G401 (cell line): ENCODE measurements around the gene ZNRF1. TPM values are rescaled to one million over a fixed set of nuclear protein-coding genes. Genes with fewer than 3 reads are reported as not detected.
"Not testable (repeated sequence)": the region's sequence is repeated elsewhere in the genome, so short reads cannot be mapped to it uniquely, and the experiment has no call there.

Source experiments
- DNase-seq: peaks from one replicate; pipeline ENCODE4 v3.0.0-alpha.2; 2015; ENCODE audit warnings: low spot score
- in situ Hi-C: cut with HindIII; loops from 2 replicates; pipeline ENCODE4 v1.10.0; 2016; ENCODE audit warnings: low sequenced_read_pairs, mixed read lengths
- total RNA-seq: library from RNA; depleted of rRNA; stranded (reverse); fragments of >200 nt; shearing (Covaris generic); gene quantifications from 2 replicates; pipeline ENCODE4 v1.2.3, GENCODE V29; 2014; rRNA removed

ZNRF1 gene
- 15.4 and 21.2 TPM in 2 replicates for total RNA-seq

DNA sequence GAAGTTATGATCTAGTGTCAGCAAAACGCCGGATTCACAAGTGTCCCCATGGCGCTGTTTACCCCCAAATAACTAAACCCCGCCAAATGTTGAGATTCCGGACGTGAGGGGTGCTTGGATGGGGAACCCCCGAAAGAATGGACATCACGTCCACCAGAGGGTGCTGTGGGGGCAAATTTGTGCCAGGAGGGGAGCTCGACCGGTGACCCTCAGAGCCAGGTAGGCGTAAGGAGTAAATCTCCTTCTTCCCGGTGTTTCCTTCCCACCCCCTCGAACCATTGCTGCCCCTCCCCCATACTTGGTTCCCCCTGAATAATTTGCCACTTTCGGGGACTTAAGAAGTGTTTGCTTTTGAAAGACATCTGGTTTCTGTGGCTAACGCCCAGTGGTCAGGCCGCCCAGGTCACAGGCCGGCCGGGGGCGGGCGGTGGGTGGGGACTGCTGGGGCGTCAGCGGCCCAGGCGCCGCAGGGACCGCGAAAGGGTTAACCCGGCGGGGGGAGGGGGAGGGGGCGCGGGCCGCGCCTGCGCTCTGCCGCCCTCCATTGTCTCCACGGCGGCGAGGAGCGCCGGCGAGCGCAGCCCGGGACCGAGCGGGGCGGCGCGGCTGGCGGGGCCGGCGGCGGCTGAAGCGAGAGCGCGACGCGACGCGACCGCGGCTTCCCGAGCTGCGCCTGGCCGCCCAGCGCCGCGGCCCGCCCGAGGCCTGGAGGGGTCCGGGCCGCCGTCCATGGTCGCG, at the start of gene ZNRF1:
Gene ZNRF1 (plus strand): TSS at position 544 of the 738 bp plus-strand sequence. CDS start 648 bp downstream, outside the sequence.
- in situ Hi-C loops = no loop called here
- DNase-seq = peak; percentile 70

DNA sequence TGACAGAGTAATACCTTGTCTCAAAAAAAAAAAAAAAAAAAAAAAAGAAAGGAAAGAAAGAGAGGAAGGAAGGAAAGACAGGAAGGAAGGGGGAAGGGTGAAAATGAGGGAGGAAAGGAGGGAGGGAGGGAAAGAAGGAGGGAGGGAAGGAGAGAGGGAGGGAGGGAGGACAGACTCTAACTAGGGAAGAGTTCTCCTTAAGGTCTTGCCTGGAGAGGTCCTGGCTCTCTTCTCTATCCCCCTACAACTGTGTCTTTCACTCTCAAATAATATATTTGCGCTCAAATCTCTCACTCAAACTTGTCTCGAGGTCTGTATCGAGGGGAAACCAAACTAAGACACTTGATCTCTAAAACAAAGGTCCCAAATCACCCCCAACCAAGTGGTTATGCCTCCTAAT, 49.5 kb upstream of the ZNRF1 start:
- DNase-seq = no peak
- in situ Hi-C loops = no loop called here

DNA sequence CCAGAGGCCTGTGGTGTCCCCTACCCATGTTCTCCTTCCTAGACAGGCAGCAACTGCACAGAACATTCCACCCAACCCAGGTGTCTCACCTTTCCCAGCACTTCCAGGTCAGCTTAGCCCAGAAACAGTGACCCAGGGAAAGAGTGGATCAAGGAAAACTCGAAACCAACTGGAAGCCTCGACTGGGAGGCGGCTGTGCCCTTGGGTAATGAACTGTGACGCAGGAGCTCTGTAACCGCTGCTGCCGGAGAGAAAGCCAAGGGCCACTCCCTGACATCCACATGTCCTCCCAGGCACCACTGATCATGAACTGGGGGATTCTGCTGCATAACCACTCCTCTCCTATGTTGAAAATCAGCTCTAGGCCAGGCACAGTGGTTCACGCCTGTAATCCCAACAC, 48.3 kb upstream of the ZNRF1 start:
- no peak for DNase-seq
- in situ Hi-C loops = no loop called here

DNA sequence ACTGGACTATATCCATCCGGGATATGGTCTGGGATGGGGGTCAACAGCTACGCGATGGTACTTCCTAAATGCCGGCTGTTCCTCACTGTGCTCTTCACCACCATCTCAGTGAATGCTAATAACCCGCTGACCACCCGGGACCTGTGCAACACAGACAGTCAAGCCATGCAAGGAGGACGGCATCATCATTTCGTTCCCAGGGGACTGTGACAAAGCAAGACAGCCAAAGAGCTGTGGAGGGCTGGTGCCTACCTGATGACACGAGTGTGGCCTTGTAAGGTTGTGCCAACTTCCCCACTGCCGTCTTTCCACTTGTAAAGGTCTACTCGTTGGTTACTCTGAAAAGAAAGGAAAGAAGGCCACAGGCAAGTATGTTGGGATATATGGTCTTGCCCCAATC, 47.6 kb upstream of the ZNRF1 start:
- in situ Hi-C loops = no loop called here
- DNase-seq = no peak

DNA sequence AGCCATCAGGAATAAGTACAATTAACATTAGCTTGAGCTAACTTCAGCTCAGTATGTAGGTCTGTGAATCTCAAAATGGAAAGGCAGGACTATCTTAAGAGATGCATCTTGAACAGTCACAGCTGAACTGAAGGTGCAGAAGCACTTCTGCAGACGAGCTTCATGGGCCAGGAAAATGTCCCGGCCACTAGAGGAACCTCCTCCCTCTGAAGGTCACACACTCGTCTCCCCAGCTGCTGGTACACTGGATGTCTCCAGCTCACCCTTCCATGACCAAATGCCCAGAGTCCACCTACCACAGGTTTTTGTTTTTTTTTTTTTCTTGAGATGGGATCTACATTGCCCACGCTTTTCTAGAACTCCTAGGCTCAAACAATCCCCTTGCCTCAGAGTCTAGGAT, 47.1 kb upstream of the ZNRF1 start:
- in situ Hi-C loops = no loop called here
- no peak for DNase-seq

DNA sequence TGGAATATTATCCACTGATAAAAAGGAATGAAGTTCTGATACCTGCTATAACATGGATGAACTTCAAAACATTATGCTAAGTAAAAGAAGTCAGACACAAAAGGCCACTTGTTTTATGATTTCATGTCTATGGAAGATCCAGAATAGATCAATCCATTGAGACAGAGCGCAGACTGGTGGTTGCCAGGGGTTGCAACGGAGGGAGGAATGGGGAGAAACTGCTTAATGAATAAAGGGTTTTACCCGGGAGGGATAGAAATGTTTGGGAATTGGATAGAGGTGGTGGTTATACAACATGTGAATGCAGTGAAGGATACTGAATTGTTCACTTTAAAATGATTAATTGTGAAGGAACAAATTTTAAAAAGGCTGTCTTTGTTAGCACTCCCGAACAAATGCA, 44.1 kb upstream of the ZNRF1 start:
- in situ Hi-C loops = no loop called here
- DNase-seq = no peak

DNA sequence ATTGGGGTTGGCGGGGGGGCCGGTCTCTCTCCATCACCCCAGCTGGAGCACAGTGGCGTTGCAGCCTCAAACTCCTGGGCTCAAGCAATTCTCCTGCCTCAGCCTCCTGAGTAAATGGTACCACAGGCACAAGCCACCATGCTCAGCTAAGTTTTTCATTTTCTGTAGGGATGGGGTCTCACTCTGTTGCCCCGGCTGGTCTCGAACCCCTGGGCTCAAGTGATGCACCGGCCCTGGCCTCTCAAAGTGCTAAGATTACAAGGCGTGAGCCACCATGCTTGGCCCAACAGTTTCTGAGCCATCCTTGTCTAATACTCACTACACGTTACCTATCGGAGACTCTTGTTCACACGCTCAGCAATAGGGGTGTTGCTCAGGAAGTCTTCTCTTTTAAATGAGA, 25.5 kb upstream of the ZNRF1 start:
- in situ Hi-C loops = no loop called here
- DNase-seq = no peak

DNA sequence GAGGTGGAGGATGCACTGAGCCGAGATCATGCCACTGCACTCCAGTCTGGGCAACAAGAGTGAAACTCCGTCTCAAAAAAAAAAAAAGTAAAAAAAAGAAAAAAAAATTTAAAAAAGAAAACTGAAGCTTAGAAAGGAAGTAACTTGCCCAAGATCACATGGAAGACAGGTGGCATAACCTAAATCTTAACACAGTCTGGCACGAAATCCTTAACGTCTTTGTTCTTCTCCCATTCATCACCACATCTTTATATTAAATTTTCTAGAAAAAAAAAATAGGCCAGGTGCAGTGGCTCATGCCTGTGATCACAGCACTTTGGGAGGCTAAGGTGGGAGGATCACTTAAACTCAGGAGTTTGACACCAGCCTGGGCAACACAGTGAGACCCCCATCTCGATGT, 23.2 kb upstream of the ZNRF1 start:
- in situ Hi-C loops = no loop called here
- no peak for DNase-seq

DNA sequence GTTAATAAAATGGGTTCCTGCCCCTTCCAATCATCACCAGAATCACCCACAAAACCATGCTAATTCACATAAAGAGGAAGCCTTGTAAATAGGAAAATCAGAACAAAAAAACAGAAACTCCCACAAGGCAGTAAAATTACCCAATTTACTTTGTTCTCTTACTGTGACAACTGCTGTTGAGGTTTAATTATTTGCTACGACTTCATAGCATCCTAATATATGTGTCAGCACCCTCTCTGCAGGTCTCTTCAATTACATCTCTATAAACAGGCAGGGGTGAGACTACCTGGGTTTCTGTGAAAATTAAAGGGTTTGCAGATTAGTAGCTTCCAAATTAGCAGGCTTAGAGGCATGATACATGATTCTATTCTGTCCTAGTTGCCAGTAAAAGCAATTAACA, 16.6 kb upstream of the ZNRF1 start:
- in situ Hi-C loops = no loop called here
- no peak for DNase-seq

DNA sequence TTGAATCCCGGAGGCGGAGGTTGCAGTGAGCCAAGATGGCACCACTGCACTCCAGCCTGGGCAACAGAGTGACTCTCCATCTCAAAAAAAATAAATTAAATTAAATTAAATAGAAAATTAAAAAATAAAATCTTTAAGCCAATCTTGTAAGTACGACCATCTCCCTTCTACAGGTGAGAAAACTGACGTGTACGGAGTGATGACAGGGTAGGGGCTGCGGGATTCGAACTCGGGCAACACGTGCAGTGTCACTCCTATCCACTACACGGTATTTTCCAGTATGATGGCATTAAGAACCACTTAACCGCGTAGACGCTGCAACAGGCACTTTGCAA, 14.7 kb upstream of the ZNRF1 start:
- no peak for DNase-seq
- in situ Hi-C loops = no loop called here

DNA sequence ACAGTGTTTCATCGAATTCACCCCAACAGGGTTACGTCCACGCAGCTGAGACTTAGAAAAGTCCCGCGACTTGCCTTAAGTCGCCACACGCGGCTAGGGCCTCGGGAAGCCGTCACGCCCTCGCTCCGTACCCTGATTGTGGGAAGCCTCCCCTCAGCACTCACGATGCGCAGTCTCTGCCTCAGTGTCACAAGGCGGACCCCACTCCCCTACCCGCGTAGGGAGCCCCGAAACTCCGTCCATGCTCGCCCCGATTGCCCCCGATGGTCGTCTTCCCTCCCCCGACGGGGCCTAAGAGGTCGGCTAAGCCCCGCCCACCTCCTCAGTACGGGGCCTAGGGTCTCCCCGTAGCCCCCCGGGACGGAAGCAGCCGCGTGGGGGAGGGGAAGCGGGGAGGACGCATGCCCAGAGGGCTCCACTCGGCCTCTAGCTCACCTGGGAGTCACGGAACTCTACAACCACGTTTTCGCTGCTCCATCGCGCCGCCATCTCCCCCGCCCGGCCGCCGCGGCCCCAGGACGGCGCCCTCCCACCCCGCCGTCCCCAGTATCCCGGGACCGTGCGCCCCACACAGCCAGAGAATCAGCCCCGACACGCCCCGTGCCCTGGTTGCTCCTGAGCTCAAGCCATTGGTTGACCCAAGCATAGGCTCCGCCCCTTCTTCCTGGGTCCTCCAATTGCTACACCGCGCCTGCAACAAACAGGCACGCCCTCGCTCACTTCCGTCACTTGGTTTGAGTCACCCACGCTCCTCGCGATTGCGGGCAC, 14.1 kb upstream of the ZNRF1 start, which contains the start of gene WDR59:
Gene WDR59 (minus strand): TSS at position 595 of the 768 bp plus-strand sequence. CDS start 106 bp downstream, at position 489.
- in situ Hi-C loops = no loop called here
- DNase-seq = peak; percentile 100

DNA sequence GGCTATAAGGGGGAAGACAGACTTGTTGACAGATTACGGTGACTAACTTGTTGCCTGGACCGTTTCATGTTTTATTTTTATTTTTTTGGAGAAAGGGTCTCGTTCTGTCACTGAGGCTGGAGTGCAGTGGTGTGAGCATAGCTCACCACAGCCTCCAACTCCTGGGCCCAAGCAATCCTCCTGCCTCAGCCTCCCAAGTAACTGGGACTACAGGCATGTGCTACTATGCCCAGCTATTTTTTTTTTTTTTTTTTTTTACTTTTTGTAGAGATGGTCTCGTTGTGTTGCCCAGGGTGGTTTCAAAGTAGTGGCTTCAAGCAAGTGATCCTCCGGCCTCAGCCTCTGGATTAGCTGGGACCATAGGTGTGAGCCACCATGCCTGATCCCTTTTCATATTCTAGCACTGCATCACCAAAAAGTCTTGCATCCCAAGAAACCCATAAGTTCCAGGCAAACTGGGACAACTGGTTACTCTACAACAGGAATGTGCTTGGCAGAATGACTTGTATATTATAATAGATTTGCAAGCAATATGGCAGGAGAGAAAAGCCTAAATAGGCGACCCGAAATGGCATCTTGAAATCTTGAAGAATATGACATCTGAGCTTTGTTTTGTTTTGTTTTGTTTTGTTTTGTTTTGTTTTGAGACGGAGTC, 11.7 kb upstream of the ZNRF1 start:
- in situ Hi-C loops = no loop called here
- no peak for DNase-seq

DNA sequence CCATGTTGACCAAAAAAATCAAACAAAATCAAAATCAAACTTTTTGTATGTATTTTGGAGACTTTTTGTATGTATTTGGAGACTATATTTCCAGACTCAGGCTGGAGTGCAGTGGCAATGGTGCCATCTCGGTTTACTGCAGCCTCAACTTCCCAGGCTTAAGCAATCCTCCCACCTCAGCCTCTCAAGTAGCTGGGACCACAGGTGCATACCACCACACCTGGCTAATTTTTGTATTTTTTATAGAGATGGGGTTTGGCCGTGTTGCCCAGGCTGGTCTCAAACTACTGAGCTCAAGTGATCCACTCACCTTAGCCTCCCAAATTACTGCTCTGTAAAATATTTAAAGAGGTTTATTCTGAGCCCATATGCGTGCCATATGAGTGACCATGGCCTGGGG, 9.0 kb upstream of the ZNRF1 start:
- in situ Hi-C loops, DNase-seq: not testable (repeated sequence)

DNA sequence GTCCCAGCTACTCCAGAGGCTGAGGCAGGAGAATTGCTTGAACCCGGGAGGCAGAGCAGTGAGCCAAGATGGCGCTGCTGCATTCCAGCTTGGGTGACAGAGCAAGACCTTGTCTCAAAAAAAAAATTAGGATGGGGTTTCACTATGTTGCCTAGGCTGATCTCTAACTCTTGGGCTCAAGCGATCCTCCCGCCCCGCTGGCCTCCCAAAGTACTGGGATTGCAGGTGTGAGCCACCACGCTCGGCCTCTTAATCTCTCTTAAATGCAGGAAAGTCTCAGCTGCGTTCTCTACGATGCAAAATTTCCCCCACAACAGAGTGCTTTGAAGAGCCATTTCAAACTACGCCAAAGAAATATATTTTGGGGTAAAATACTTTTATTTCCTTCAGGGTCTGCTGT, 8.0 kb upstream of the ZNRF1 start:
- DNase-seq = no peak
- in situ Hi-C loops = no loop called here

DNA sequence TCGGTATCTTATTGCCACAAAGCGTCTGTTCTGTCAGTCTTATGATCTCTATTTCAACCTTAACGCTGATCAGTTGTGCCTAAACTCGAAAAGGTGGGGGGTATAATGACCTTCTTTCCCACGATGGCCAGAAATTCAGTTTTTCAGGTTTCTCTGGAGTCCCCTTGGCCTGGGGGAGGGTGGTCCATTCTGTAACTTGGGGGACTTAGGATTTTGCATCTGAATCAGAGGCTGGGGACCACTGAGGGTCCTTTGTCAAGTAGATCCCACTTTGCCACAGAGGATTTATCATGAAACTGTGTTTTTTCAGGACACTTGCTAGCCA, 7.6 kb upstream of the ZNRF1 start:
- in situ Hi-C loops = no loop called here
- DNase-seq = no peak

DNA sequence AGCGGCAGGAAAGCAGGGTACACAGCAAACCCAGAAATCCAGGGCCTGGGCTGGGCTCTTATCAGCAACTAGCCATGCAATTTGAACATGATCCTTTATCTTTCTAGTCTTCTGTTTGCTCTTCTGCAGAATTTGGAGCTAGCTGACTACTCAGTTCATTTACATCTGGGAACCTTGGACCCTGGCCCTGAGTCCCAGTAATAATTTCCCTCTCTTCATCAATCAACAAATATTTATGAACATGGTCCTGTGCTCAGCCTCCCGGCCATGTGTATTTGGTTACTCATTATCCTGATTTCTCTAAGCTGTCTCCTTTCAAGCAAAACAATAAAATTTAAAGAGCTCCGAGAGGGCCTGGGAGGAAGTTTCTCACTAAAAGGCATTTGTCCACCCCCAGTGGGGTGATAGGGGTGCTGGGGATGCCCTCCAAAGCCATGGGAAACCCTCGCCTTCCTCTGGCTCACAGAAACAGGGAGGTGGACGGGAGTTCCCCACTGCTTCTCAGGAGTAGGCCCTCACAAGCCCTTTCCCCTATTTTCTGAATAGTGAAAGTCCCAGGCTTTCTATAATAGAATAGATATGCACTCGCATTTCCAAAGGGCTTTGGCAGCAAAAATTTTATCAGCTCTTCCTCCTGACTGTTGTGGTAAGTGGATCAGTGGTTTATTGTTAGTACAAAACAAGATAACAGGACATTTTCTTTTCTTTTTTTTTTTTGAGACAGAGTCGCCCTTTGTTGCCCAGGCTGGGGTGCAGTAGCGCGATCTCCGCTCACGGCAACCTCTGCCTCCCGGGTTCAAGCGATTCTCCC, 7.0 kb upstream of the ZNRF1 start:
- no peak for DNase-seq
- in situ Hi-C loops = no loop called here

DNA sequence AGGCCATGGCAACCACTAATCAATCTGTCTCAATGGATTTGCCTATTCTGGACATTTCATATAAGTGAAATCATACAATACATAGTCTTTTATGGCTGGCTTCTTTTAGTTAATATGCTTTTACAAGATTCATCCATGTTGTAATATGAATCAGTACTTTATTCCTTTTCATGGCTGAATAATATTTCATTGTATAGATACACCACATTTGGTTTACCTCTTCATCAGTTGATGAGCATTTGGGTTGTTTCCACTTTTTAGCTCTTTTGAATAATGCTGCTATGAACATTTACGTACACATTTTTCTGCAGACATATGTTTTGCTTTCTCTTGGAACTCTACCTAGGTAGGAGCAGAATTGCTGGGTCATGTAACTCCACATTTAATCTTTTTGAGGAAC, 2.8 kb upstream of the ZNRF1 start:
- DNase-seq = no peak
- in situ Hi-C loops = no loop called here

DNA sequence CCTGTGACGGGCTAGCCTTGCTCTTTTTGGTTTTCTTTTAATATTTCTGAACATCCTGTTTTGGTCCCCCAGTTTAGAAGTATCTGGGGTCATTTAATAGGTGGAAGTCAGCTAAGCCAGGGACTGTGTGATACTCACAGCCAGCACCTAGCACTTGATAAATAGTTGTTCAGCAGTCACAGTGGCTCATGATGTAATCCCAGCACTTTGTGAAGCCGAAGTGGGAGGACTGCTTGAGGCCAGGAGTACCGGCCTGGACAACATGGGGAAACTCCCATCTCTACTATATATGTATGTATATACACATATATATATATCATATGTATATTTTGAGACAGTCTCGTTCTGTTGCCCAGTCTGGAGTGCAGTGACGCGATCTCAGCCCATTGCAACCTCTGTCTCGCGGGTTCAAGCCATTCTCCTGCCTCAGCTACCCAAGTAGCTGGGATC, 1.8 kb upstream of the ZNRF1 start:
- in situ Hi-C loops = no loop called here
- DNase-seq = no peak

DNA sequence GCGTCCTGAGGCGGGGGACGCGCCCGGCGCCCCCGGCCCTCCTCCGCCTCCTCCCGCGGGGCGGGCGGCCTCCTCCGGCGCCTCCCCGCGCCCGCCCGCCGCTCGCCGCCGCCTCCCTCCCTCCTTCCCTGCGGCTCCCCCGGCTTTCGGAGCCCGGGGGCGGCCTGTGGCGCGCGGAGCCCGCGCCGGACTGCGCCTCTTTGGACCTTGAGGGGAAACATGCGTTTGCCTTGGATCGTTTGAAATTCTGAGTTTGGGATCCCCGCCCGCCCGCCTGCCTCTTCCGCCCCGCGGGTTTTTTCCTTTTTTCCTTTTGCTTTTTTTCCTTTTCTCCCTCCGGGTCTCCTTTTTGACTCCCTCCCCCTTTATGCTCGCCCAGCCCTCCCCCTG, 390 bp downstream of the ZNRF1 start:
- peak; percentile 12 for DNase-seq
- in situ Hi-C loops = no loop called here
